Uterus (tissue), 4 donors: Measurements from ENCODE around the gene ADGRL4. TPM values are rescaled to one million over a fixed set of nuclear protein-coding genes. Genes with fewer than 3 reads are reported as not detected.

Experiments
- DNase-seq, 2 donors: peaks; one replicate each; pipeline ENCODE4 v3.0.0-alpha.2; 2019 to 2020
- H3K27ac ChIP-seq, 2 donors: fragments of 200-600 bp; sonication (generic); 1 replicate in 1 of 2; 2 replicates in 1 of 2; pipeline ENCODE4 v1.5.1; 2016 to 2018
- H3K27me3 ChIP-seq, 2 donors: fragments of 200-600 bp; sonication (generic); one replicate each; pipeline ENCODE4 v1.5.1; 2018 to 2019; ENCODE audit warnings: control low read depth in 1 of 2
- H3K36me3 ChIP-seq, 2 donors: fragments of 200-600 bp; sonication (generic); one replicate each; pipeline ENCODE4 v1.5.1; 2019; ENCODE audit warnings: control low read depth in 1 of 2
- H3K4me1 ChIP-seq, 2 donors: fragments of 200-600 bp; sonication (generic); one replicate each; pipeline ENCODE4 v1.5.1; 2018 to 2019; ENCODE audit warnings: control low read depth in 1 of 2
- H3K4me3 ChIP-seq, 2 donors: fragments of 200-600 bp; sonication (generic); 1 replicate in 1 of 2; 2 replicates in 1 of 2; pipeline ENCODE4 v1.5.1; 2018 to 2019; ENCODE audit warnings: mild to moderate bottlenecking in 1 of 2
- H3K9me3 ChIP-seq, 2 donors: fragments of 200-600 bp; sonication (generic); one replicate each; pipeline ENCODE4 v1.5.1; 2019; ENCODE audit warnings: control low read depth in 1 of 2
- POLR2A ChIP-seq, 2 donors: fragments of 450-650 bp; IDR thresholded peaks; one replicate each; pipeline ENCODE4 v1.6.1; 2016; ENCODE audit warnings: antibody characterized with exemption in 2 of 2, mild to moderate bottlenecking in 1 of 2, moderate library complexity in 1 of 2
- intact Hi-C: fragments of 100-400 bp; cut with DNase I; formaldehyde crosslinking; loops from one replicate; pipeline ENCODE4 v1.15.1; 2023; ENCODE audit warnings: low total_unique reads
- total RNA-seq, 4 donors: library from RNA; depleted of rRNA in 3 of 4; stranded (reverse); fragments of >200 nt in 3 of 4; gene quantifications; one replicate each; pipeline versions ENCODE4 v1.1.0 to v1.2.4, GENCODE V29; 2014 to 2023
- TF ChIP-seq, protein P1 (sequence below), 4 experiments: fragments of 200-600 bp in 2 of 4; fragments of 450-650 bp in 2 of 4; sonication (generic) in 2 of 4; IDR thresholded peaks; one replicate each; pipeline ENCODE4 v1.5.1; 2016 to 2019; ENCODE audit warnings: antibody characterized with exemption in 4 of 4, mild to moderate bottlenecking in 2 of 4, moderate library complexity in 1 of 4
- donor health status: DM: yes; HTN: yes; CAD: no.

Gene ADGRL4
- total RNA-seq: 10 to 100 TPM; 19.0 to 54.9 (median 30.3) TPM

- Histone ChIP-seq H3K4me1 (no peaks in the 10 kb centered on the region), H3K27me3 (no peaks in the 10 kb centered on the region), H3K9me3 (peaks cover 0 to 3% of the 10 kb centered on the region in 2 donors), H3K27ac (peak within 1 kb of the TSS; percentile 44 to 76), H3K36me3 (no peaks in the 10 kb centered on the region), H3K4me3 (peak within 1 kb of the TSS in 1 of 2 donors; percentile 30)
- DNase-seq: peak; percentile 25 to 53
- TF ChIP-seq, protein P1, sequence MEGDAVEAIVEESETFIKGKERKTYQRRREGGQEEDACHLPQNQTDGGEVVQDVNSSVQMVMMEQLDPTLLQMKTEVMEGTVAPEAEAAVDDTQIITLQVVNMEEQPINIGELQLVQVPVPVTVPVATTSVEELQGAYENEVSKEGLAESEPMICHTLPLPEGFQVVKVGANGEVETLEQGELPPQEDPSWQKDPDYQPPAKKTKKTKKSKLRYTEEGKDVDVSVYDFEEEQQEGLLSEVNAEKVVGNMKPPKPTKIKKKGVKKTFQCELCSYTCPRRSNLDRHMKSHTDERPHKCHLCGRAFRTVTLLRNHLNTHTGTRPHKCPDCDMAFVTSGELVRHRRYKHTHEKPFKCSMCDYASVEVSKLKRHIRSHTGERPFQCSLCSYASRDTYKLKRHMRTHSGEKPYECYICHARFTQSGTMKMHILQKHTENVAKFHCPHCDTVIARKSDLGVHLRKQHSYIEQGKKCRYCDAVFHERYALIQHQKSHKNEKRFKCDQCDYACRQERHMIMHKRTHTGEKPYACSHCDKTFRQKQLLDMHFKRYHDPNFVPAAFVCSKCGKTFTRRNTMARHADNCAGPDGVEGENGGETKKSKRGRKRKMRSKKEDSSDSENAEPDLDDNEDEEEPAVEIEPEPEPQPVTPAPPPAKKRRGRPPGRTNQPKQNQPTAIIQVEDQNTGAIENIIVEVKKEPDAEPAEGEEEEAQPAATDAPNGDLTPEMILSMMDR (IDR thresholded peaks at IDR 0.05): no peak
- peak; percentile 33 to 46 for TF ChIP-seq POLR2A (IDR thresholded peaks at IDR 0.05)
- intact Hi-C loops: no loop called here
Measured at GRCh38 chr1:79006564-79006963, at the start of gene ADGRL4. ADGRL4 (minus strand) TSS chr1:79006730; CDS start chr1:79006654, 76 bp downstream.

DNA sequence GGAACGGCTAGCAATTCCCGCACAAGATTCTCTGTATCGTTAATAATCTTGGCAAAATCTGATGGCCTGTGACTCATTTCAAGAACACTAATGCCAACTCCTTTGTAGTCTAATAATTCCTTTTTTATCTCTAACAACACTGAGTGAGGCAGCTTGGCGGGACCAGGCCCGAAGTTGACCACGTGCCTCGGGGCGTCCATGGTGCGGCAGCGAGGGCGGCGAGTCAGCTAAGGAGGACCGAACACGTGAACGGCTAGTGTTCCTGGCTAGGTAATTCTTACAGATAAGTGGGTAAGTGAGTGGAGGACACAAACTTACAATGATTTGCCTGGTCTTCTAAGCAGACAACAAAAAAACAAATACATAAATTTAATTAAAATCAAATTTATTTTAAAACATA lies 49.3 kb upstream of the ADGRL4 start:
- H3K27ac ChIP-seq: no peak overlapping the region
- TF ChIP-seq POLR2A (IDR thresholded peaks at IDR 0.05): no peak
- TF ChIP-seq, protein P1 (IDR thresholded peaks at IDR 0.05): no peak
- no peaks in the 10 kb centered on the region for H3K36me3 ChIP-seq
- H3K4me1 ChIP-seq: no peaks in the 10 kb centered on the region
- H3K9me3 ChIP-seq: no peaks in the 10 kb centered on the region
- intact Hi-C loops: no loop called here
- DNase-seq: no peak
- no peak overlapping the region for H3K4me3 ChIP-seq
- no peaks in the 10 kb centered on the region for H3K27me3 ChIP-seq

GRCh38 chr1:79052829-79053449 lies 46.4 kb upstream of the ADGRL4 start:
- intact Hi-C loops: no loop called here
- Histone ChIP-seq H3K27me3 (no peaks in the 10 kb centered on the region), H3K36me3 (no peaks in the 10 kb centered on the region), H3K27ac (peak overlapping the region in 1 of 2 donors; percentile 20), H3K9me3 (no peaks in the 10 kb centered on the region), H3K4me3 (no peak overlapping the region), H3K4me1 (no peaks in the 10 kb centered on the region)
- no peak for DNase-seq
- no peak for TF ChIP-seq POLR2A (IDR thresholded peaks at IDR 0.05)
- TF ChIP-seq, protein P1 (IDR thresholded peaks at IDR 0.05): no peak

- Histone ChIP-seq H3K9me3 (no peaks in the 10 kb centered on the region), H3K4me1 (no peaks in the 10 kb centered on the region), H3K27me3 (no peaks in the 10 kb centered on the region), H3K36me3 (no peaks in the 10 kb centered on the region), H3K4me3 (no peak overlapping the region), H3K27ac (no peak overlapping the region)
- DNase-seq: no peak
- TF ChIP-seq, protein P1 (IDR thresholded peaks at IDR 0.05): no peak
- TF ChIP-seq POLR2A (IDR thresholded peaks at IDR 0.05): no peak
- intact Hi-C loops: no loop called here
Measured at GRCh38 chr1:79044974-79045650, 38.6 kb upstream of the ADGRL4 start.

DNA sequence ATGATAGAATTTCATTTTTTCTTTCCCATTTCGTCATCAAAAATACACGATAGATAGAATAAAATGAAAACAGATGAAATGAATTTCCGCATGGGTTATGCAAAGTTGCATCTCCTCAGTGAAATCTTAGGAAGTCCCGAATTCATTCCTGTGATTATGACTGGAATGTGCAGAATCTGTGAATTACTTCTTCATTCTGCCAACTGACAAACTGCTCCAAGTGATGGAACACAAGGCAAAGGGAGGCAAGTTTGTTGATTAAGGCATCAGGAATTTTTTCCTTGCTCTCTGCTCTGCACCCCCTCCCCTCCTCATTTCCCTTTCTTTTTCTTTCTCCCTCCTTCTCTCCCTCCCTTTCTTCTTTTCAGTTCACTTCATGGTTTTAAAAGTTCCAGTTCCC lies 37.0 kb upstream of the ADGRL4 start:
- intact Hi-C loops: no loop called here
- no peak for DNase-seq
- H3K4me3 ChIP-seq: no peak overlapping the region
- H3K9me3 ChIP-seq: no peaks in the 10 kb centered on the region
- no peaks in the 10 kb centered on the region for H3K27me3 ChIP-seq
- TF ChIP-seq, protein P1 (IDR thresholded peaks at IDR 0.05): no peak
- TF ChIP-seq POLR2A (IDR thresholded peaks at IDR 0.05): no peak
- H3K27ac ChIP-seq: no peak overlapping the region
- H3K36me3 ChIP-seq: no peaks in the 10 kb centered on the region
- no peaks in the 10 kb centered on the region for H3K4me1 ChIP-seq
